ENCODE data around the gene MVK. TPM values are rescaled to one million over a fixed set of nuclear protein-coding genes. Genes with fewer than 3 reads are reported as not detected.

Gene MVK
- total and polyA plus RNA-seq, 2 experiments from 2014 or later = 16.7 to 40.1 TPM

DNA sequence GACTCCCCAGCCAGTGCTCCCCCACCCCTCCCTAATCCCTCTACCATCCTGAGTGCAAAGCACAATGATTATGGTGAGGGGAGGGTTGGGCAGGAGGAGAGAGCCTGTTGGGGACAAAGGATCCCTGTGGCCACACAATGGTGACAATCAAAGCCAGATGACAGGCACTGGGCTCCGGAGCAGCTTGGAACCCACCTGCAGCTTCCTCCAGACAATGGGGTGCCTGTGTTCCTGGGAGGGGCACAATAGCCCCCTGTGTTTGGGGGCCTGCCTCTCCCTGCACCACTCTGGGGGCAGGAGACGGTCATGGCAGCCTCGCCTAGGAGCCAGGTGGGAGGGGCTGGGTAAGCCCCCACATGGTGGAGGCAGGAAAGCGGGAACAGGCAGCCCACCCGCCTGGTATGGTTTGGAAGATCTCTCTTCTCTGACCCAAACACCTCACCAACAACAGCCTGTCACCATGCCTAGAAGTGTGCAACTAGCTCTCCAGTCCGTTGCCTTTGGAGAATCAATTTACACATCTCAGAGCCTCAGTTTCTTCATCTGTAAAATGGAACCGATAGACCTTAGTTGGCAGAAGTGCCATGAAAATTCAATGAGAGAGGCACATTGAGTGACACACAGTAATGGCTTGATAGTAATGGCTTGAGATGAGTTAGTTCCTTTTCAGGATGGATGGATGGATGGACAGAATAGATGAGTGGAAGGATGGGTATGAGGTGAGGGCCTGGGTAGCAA lies 53.0 kb downstream of the MVK start:
- H3F3A ChIP-seq (replicated peaks; ENCODE audit: low read depth) = no peaks in the 10 kb centered on the region
- no peaks in the 10 kb centered on the region for H3K79me2 ChIP-seq (replicated peaks; ENCODE audit: insufficient read depth)
- no peaks in the 10 kb centered on the region; the same call in 1 of the 3 replicates for H3K36me3 Mint-ChIP-seq (ENCODE audit: low read depth)
- H3K4me3 Mint-ChIP-seq = no peak overlapping the region
- peaks cover 3% of the 10 kb centered on the region for H3K27me3 Mint-ChIP-seq (ENCODE audit: insufficient read depth, low read depth, poor library complexity)
- H3K27ac Mint-ChIP-seq = no peak overlapping the region
- H3K9me3 Mint-ChIP-seq = no peaks in the 10 kb centered on the region; the same call in 2 of the 3 replicates
- H3K4me3 ChIP-seq = no peak overlapping the region
- TF ChIP-seq NANOG (IDR thresholded peaks at IDR 0.05; ENCODE audit: borderline replicate concordance) (no peak), POLR2AphosphoS5 (IDR thresholded peaks at IDR 0.05; ENCODE audit: low read depth) (no peak), ZNF331 (CRISPR knock-in tag; IDR thresholded peaks at IDR 0.05; ENCODE audit: low read depth) (no peak), EZH2phosphoT487 (IDR thresholded peaks at IDR 0.05; ENCODE audit: unreplicated experiment) (no peak), CTCF (conservative IDR thresholded peaks at IDR 0.05; ENCODE audit: low read depth in 2 of 2) (no peak), CREB1 (CRISPR knock-in tag; IDR thresholded peaks at IDR 0.05; ENCODE audit: low read depth) (no peak), REST (IDR thresholded peaks at IDR 0.05; ENCODE audit: unreplicated experiment) (no peak), STAT1 (IDR thresholded peaks at IDR 0.05; ENCODE audit: unreplicated experiment) (no peak), ETS1 (IDR thresholded peaks at IDR 0.05) (no peak), JUNB (IDR thresholded peaks at IDR 0.05; ENCODE audit: unreplicated experiment) (no peak), ZNF114 (CRISPR knock-in tag; IDR thresholded peaks at IDR 0.05) (no peak), EZH2 (IDR thresholded peaks at IDR 0.05; ENCODE audit: low read depth, unreplicated experiment) (no peak)
- TF ChIP-seq, protein P1, sequence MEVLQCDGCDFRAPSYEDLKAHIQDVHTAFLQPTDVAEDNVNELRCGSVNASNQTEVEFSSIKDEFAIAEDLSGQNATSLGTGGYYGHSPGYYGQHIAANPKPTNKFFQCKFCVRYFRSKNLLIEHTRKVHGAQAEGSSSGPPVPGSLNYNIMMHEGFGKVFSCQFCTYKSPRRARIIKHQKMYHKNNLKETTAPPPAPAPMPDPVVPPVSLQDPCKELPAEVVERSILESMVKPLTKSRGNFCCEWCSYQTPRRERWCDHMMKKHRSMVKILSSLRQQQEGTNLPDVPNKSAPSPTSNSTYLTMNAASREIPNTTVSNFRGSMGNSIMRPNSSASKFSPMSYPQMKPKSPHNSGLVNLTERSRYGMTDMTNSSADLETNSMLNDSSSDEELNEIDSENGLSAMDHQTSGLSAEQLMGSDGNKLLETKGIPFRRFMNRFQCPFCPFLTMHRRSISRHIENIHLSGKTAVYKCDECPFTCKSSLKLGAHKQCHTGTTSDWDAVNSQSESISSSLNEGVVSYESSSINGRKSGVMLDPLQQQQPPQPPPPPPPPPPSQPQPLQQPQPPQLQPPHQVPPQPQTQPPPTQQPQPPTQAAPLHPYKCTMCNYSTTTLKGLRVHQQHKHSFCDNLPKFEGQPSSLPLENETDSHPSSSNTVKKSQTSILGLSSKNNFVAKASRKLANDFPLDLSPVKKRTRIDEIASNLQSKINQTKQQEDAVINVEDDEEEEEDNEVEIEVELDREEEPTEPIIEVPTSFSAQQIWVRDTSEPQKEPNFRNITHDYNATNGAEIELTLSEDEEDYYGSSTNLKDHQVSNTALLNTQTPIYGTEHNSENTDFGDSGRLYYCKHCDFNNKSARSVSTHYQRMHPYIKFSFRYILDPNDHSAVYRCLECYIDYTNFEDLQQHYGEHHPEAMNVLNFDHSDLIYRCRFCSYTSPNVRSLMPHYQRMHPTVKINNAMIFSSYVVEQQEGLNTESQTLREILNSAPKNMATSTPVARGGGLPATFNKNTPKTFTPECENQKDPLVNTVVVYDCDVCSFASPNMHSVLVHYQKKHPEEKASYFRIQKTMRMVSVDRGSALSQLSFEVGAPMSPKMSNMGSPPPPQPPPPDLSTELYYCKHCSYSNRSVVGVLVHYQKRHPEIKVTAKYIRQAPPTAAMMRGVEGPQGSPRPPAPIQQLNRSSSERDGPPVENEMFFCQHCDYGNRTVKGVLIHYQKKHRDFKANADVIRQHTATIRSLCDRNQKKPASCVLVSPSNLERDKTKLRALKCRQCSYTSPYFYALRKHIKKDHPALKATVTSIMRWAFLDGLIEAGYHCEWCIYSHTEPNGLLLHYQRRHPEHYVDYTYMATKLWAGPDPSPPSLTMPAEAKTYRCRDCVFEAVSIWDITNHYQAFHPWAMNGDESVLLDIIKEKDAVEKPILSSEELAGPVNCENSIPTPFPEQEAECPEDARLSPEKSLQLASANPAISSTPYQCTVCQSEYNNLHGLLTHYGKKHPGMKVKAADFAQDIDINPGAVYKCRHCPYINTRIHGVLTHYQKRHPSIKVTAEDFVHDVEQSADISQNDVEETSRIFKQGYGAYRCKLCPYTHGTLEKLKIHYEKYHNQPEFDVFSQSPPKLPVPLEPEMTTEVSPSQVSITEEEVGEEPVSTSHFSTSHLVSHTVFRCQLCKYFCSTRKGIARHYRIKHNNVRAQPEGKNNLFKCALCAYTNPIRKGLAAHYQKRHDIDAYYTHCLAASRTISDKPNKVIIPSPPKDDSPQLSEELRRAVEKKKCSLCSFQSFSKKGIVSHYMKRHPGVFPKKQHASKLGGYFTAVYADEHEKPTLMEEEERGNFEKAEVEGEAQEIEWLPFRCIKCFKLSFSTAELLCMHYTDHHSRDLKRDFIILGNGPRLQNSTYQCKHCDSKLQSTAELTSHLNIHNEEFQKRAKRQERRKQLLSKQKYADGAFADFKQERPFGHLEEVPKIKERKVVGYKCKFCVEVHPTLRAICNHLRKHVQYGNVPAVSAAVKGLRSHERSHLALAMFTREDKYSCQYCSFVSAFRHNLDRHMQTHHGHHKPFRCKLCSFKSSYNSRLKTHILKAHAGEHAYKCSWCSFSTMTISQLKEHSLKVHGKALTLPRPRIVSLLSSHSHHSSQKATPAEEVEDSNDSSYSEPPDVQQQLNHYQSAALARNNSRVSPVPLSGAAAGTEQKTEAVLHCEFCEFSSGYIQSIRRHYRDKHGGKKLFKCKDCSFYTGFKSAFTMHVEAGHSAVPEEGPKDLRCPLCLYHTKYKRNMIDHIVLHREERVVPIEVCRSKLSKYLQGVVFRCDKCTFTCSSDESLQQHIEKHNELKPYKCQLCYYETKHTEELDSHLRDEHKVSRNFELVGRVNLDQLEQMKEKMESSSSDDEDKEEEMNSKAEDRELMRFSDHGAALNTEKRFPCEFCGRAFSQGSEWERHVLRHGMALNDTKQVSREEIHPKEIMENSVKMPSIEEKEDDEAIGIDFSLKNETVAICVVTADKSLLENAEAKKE (CRISPR knock-in tag; IDR thresholded peaks at IDR 0.05) = no peak
- H2AFZ ChIP-seq = no peak overlapping the region
- H3K27me3 ChIP-seq (ENCODE audit: insufficient read depth) = no peaks in the 10 kb centered on the region
- no peak for ATAC-seq
- H4K20me1 ChIP-seq (replicated peaks; ENCODE audit: insufficient read depth) = no peaks in the 10 kb centered on the region
- H3K36me3 ChIP-seq (ENCODE audit: insufficient read depth) = no peaks in the 10 kb centered on the region
- no peaks in the 10 kb centered on the region for H3K9me2 ChIP-seq (ENCODE audit: insufficient read depth)
- H3K4me1 Mint-ChIP-seq = peaks cover 17% of the 10 kb centered on the region
- no peak overlapping the region for H3K4me2 ChIP-seq
- DNase-seq (ENCODE audit: low spot score) = no peak
- H3K4me1 ChIP-seq (ENCODE audit: insufficient read depth) = peaks cover 14% of the 10 kb centered on the region
- no peak overlapping the region for H3K27ac ChIP-seq (ENCODE audit: low read depth)
